Right atrium auricular region (tissue), 2 donors: Measurements from ENCODE around the gene CCDC43. TPM values are rescaled to one million over a fixed set of nuclear protein-coding genes. Genes with fewer than 3 reads are reported as not detected.

ENCODE experiments used
- DNase-seq: peaks from one replicate; pipeline ENCODE4 v3.0.0-alpha.2; 2019; ENCODE audit warnings: low spot score
- H3K27ac ChIP-seq, 2 donors: fragments of 200-600 bp; sonication (generic); 1 replicate in 1 of 2; 2 replicates in 1 of 2; pipeline ENCODE4 v1.5.1; 2016 to 2019
- H3K27me3 ChIP-seq, 2 donors: fragments of 200-600 bp; sonication (generic); one replicate each; pipeline versions ENCODE4 v1.5.1 to v1.6.0; 2017 to 2019
- H3K36me3 ChIP-seq: fragments of 200-600 bp; sonication (generic); one replicate; pipeline ENCODE4 v1.5.1; 2016
- H3K4me1 ChIP-seq, 2 donors: fragments of 200-600 bp; sonication (generic); one replicate each; pipeline versions ENCODE4 v1.5.1 to v1.6.0; 2017 to 2019
- H3K4me3 ChIP-seq, 2 donors: fragments of 200-600 bp; sonication (generic); 1 replicate in 1 of 2; 2 replicates in 1 of 2; pipeline ENCODE4 v1.5.1; 2017 to 2019; ENCODE audit warnings: mild to moderate bottlenecking in 1 of 2, moderate library complexity in 1 of 2
- H3K9me3 ChIP-seq, 2 donors: fragments of 200-600 bp; sonication (generic); one replicate each; pipeline ENCODE4 v1.5.1; 2019
- total RNA-seq, 2 donors: library from RNA; depleted of rRNA; stranded (reverse); fragments of >200 nt; gene quantifications; one replicate each; pipeline ENCODE4 v1.1.0, GENCODE V29; 2016
- TF ChIP-seq, protein P1 (sequence below), 2 donors: fragments of 200-600 bp; sonication (generic); IDR thresholded peaks; one replicate each; pipeline ENCODE4 v1.5.1; 2019; ENCODE audit warnings: antibody characterized with exemption in 2 of 2

CCDC43 gene
- total RNA-seq, 2 donors from 2014 or later, result 18.8 to 26.7 TPM

DNA sequence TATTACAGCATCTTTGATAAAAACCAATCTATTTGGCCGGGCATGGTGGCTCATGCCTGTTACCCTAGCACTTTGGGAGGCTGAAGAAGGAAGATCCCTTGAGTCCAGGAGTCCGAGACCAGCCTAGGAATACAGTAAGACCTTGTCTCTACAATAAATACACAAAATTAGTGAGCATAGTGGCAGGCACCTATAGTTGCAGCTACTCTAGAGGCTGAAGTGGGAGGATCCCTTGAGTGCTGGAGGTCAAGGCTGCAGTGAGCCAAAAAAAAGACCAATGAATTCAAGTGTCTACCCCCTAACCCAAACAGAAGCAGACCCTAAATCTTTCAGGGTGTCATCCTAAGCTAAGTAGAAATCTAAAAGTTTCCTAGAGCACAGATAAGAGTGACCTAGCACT lies 40.6 kb downstream of the CCDC43 start:
- no peak for DNase-seq
- no peaks in the 10 kb centered on the region for H3K9me3 ChIP-seq
- no peaks in the 10 kb centered on the region for H3K27me3 ChIP-seq
- no peaks in the 10 kb centered on the region for H3K36me3 ChIP-seq
- TF ChIP-seq, protein P1, sequence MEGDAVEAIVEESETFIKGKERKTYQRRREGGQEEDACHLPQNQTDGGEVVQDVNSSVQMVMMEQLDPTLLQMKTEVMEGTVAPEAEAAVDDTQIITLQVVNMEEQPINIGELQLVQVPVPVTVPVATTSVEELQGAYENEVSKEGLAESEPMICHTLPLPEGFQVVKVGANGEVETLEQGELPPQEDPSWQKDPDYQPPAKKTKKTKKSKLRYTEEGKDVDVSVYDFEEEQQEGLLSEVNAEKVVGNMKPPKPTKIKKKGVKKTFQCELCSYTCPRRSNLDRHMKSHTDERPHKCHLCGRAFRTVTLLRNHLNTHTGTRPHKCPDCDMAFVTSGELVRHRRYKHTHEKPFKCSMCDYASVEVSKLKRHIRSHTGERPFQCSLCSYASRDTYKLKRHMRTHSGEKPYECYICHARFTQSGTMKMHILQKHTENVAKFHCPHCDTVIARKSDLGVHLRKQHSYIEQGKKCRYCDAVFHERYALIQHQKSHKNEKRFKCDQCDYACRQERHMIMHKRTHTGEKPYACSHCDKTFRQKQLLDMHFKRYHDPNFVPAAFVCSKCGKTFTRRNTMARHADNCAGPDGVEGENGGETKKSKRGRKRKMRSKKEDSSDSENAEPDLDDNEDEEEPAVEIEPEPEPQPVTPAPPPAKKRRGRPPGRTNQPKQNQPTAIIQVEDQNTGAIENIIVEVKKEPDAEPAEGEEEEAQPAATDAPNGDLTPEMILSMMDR (IDR thresholded peaks at IDR 0.05), result no peak
- no peaks in the 10 kb centered on the region for H3K4me1 ChIP-seq
- H3K27ac ChIP-seq, result no peak overlapping the region
- H3K4me3 ChIP-seq, result no peak overlapping the region

DNA sequence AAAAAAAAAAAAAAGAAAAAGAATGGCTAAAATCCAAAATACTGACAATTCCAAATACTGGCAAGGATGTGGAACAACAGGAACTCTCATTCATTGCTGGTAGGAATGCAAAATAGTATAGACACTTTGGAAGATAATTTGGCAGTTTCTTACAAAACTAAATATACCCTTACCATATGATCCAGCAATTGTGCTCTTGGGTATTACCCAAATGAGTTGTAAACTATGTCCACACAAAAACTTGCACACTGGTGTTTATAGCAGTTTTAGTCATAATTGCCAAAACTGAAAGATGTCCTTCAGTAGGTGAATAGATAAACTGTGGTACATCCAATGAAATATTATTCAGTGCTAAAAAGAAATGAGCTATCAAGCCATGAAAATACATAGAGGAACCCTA lies 41.8 kb downstream of the CCDC43 start:
- Histone ChIP-seq H3K4me3 (no peak overlapping the region), H3K9me3 (no peaks in the 10 kb centered on the region), H3K27me3 (no peaks in the 10 kb centered on the region), H3K27ac (no peak overlapping the region), H3K36me3 (no peaks in the 10 kb centered on the region), H3K4me1 (no peaks in the 10 kb centered on the region)
- TF ChIP-seq, protein P1 (IDR thresholded peaks at IDR 0.05), result no peak
- no peak for DNase-seq

DNA sequence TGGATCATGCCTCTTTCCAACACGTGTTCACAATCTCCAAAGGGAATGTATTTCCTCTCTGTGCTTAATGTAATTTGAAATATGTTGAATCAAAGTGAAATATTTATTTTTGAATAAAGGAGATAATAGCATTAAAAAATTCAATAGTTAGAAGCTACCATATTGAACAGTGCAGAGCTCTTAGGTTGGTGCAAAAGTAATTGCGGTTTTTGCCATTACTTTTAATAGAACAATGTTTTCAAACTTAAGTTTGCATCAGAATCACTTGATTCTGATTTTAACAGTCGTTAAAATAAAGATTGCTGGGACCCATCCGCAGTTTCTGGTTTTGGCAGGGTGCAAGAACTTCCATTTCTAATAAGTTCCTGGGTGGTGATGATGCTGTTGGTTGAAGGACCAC lies 43.3 kb downstream of the CCDC43 start:
- H3K4me3 ChIP-seq, result no peak overlapping the region
- H3K36me3 ChIP-seq, result no peaks in the 10 kb centered on the region
- no peaks in the 10 kb centered on the region for H3K9me3 ChIP-seq
- TF ChIP-seq, protein P1 (IDR thresholded peaks at IDR 0.05), result no peak
- no peaks in the 10 kb centered on the region for H3K27me3 ChIP-seq
- DNase-seq, result no peak
- H3K4me1 ChIP-seq, result no peaks in the 10 kb centered on the region
- H3K27ac ChIP-seq, result no peak overlapping the region

DNA sequence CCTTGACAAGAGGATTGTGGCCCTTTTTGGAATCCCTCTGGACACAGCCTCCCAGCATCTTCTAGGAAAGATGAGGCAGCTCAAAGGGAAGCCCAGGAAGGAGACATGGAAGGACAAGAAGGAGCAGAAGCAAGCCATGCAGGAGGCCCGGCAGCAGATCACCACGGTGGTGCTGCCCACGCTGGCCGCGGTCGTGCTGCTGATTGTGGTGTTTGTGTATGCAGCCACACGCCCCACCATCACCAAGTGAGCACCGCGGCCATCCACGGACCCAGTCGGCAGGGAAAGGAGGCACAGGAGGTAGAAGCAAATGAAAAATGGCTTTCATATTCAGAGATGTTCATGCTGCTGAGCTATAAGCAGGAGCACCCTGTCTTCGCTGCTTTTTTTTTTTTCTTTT lies 44.2 kb downstream of the CCDC43 start:
- H3K27ac ChIP-seq, result no peak overlapping the region
- no peak for DNase-seq
- no peaks in the 10 kb centered on the region for H3K36me3 ChIP-seq
- H3K9me3 ChIP-seq, result no peaks in the 10 kb centered on the region
- TF ChIP-seq, protein P1 (IDR thresholded peaks at IDR 0.05), result no peak
- no peaks in the 10 kb centered on the region for H3K4me1 ChIP-seq
- H3K27me3 ChIP-seq, result no peaks in the 10 kb centered on the region
- no peak overlapping the region for H3K4me3 ChIP-seq

DNA sequence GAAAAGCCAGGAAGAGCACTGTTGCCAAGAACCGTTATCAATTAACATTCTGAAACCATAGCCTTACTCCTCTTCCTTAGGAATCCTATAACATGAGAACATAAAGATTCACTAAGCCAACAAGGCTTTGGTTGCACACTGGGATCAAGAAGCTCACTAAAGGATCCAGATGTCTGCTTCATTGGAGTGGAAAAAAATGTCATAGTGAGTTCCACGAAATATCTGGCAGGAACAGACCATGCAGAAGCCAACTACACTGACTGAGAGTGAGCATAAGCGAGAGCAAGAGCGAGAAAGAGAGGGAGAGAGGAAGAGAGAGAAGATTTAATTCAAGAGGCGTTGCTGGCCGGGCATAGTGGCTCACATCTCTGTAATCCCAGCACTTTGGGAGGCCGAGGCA lies 46.7 kb downstream of the CCDC43 start:
- Histone ChIP-seq H3K36me3 (no peaks in the 10 kb centered on the region), H3K4me1 (no peaks in the 10 kb centered on the region), H3K4me3 (no peak overlapping the region), H3K27ac (no peak overlapping the region), H3K27me3 (no peaks in the 10 kb centered on the region), H3K9me3 (no peaks in the 10 kb centered on the region)
- TF ChIP-seq, protein P1 (IDR thresholded peaks at IDR 0.05), result no peak
- no peak for DNase-seq

DNA sequence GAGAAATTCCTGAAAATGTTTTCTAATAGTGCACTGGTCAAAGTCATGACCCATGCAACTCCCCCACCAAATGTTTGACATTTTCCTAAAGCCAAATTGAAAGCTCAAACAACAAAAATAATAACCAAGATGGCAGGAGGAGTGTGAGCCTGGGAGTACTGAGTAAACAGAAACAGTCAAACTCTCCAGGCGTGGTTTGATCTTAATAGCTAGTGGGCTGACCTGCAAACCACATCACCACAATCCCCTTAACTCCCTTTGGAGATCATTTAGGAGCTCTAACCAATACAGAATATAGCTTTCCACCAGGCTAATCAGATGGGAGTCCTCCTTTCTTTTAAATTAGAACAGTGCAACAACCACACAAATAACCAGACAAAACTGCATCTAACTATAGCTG lies 52.5 kb downstream of the CCDC43 start:
- DNase-seq, result no peak
- Histone ChIP-seq H3K27ac (no peak overlapping the region), H3K4me1 (no peaks in the 10 kb centered on the region), H3K36me3 (no peaks in the 10 kb centered on the region), H3K4me3 (no peak overlapping the region), H3K27me3 (no peaks in the 10 kb centered on the region), H3K9me3 (no peaks in the 10 kb centered on the region)
- TF ChIP-seq, protein P1 (IDR thresholded peaks at IDR 0.05), result no peak
